K562 (cell line): ENCODE results near the gene FAM117A. TPM values are rescaled to one million over a fixed set of nuclear protein-coding genes. Genes with fewer than 3 reads are reported as not detected.

Experiments
- DACH1 ChIP-seq: fragments of 450-650 bp; IDR thresholded peaks from 2 replicates; pipeline ENCODE4 v1.6.1; 2018; ENCODE audit not compliant: partially characterized antibody
- DMBX1 ChIP-seq: fragments of 250-450 bp; sonication (Bioruptor Pico); IDR thresholded peaks from 2 replicates; pipeline ENCODE4 v1.8.0; 2022; ENCODE audit warnings: inconsistent platforms, mild to moderate bottlenecking, moderate library complexity, borderline replicate concordance
- EP300 ChIP-seq: IDR thresholded peaks from 2 replicates; pipeline ENCODE4 v1.6.1; 2012; ENCODE audit warnings: low read length, improper control_type of control experiment
- FOS ChIP-seq: IDR thresholded peaks from 3 replicates; pipeline ENCODE4 v1.6.1; 2011; ENCODE audit not compliant: insufficient read length; ENCODE audit errors: extremely low read depth
- HDAC8 ChIP-seq: fragments of 450-650 bp; IDR thresholded peaks from 2 replicates; pipeline ENCODE4 v1.6.1; 2016; ENCODE audit warnings: mild to moderate bottlenecking, missing genetic modification characterization, moderate library complexity, missing compliant biosample characterization
- KLF6 ChIP-seq: fragments of 250-450 bp; sonication (Bioruptor Pico); IDR thresholded peaks from 2 replicates; pipeline ENCODE4 v1.4.0; 2020; ENCODE audit warnings: mild to moderate bottlenecking, moderate library complexity, borderline replicate concordance
- MECOM ChIP-seq: fragments of 250-450 bp; sonication (Bioruptor Pico); IDR thresholded peaks from 2 replicates; pipeline ENCODE4 v1.8.0; 2022; ENCODE audit warnings: inconsistent platforms
- MED1 ChIP-seq: sonication (generic); formaldehyde crosslinking; IDR thresholded peaks from 2 replicates; pipeline ENCODE4 v1.8.1; 2023; ENCODE audit warnings: missing genetic modification reagents, borderline replicate concordance
- MLX ChIP-seq, 2 experiments: fragments of 450-650 bp in 1 of 2; sonication (generic) in 1 of 2; formaldehyde crosslinking; conservative IDR thresholded peaks; 2 replicates each; pipeline versions ENCODE4 v1.4.0 to v1.8.1; 2020 to 2022; ENCODE audit warnings: mild to moderate bottlenecking in 1 of 2, missing genetic modification reagents in 1 of 2
- POLR2AphosphoS2 ChIP-seq: IDR thresholded peaks from 2 replicates; pipeline ENCODE4 v1.6.1; 2012; ENCODE audit warnings: low read length, improper control_type of control experiment
- SLC30A9 ChIP-seq: fragments of 250-450 bp; sonication (Bioruptor Pico); IDR thresholded peaks from 2 replicates; pipeline ENCODE4 v1.8.0; 2022; ENCODE audit warnings: mild to moderate bottlenecking, moderate library complexity
- SMAD3 ChIP-seq: fragments of 450-650 bp; formaldehyde crosslinking; conservative IDR thresholded peaks from 2 replicates; pipeline ENCODE4 v1.4.0; 2020; ENCODE audit warnings: mild to moderate bottlenecking
- TCF3 ChIP-seq: sonication (generic); formaldehyde crosslinking; IDR thresholded peaks from 2 replicates; pipeline ENCODE4 v1.4.0; 2020; ENCODE audit warnings: mild to moderate bottlenecking, missing genetic modification reagents
- YBX1 ChIP-seq: fragments of 450-650 bp; IDR thresholded peaks from 2 replicates; pipeline ENCODE4 v1.7.1; 2016; ENCODE audit warnings: mild to moderate bottlenecking
- ZNF12 ChIP-seq: sonication (generic); formaldehyde crosslinking; IDR thresholded peaks from 2 replicates; pipeline ENCODE4 v1.4.0; 2020; ENCODE audit warnings: mild to moderate bottlenecking, missing genetic modification reagents
- ZNF175 ChIP-seq: fragments of 200-800 bp; sonication (Bioruptor generic); IDR thresholded peaks from 2 replicates; pipeline ENCODE4 v1.6.1; 2016; ENCODE audit warnings: low read depth, mild to moderate bottlenecking, missing genetic modification characterization, missing compliant biosample characterization
- ZNF24 ChIP-seq: fragments of 450-650 bp; IDR thresholded peaks from 2 replicates; pipeline ENCODE4 v1.6.1; 2016
- ZSCAN32 ChIP-seq: fragments of 450-650 bp; formaldehyde crosslinking; IDR thresholded peaks from 2 replicates; pipeline ENCODE4 v1.4.0; 2020; ENCODE audit warnings: mild to moderate bottlenecking, moderate library complexity
- polyA plus RNA-seq, 8 experiments: library from polyadenylated mRNA; depleted of rRNA in 4 of 8; stranded (reverse) in 5 of 8; unstranded in 3 of 8; fragments of >200 nt; fragmentation: Nextera tagmentation in 2 of 8; fragmentation: Illumina TruSeq in 1 of 8; extraction: Ambion mirVana in 2 of 8; extraction: Trizol in 1 of 8; gene quantifications; 2 replicates each; pipeline versions ENCODE4 v1.2.1 to v1.2.3, GENCODE V29; 2011 to 2014; ENCODE audit warnings: inconsistent platforms in 1 of 8, missing spikeins in 1 of 8
- total RNA-seq, 7 experiments: library from RNA; depleted of rRNA in 6 of 7; stranded (reverse); fragments of >200 nt in 6 of 7; fragmentation: Illumina TruSeq in 2 of 7; extraction: Trizol in 2 of 7; gene quantifications; 2 replicates each; pipeline versions ENCODE4 v1.2.1 to v1.2.3, GENCODE V29; 2011 to 2021; ENCODE audit warnings: low replicate concordance in 1 of 7
- TF ChIP-seq, protein P1 (sequence below): sonication (generic); formaldehyde crosslinking; IDR thresholded peaks from 2 replicates; pipeline ENCODE4 v1.5.0; 2020; ENCODE audit warnings: missing genetic modification reagents
- TF ChIP-seq, protein P2 (sequence below): fragments of 450-650 bp; IDR thresholded peaks from 2 replicates; pipeline ENCODE4 v1.6.1; 2016; ENCODE audit warnings: mild to moderate bottlenecking
- TF ChIP-seq, protein P3 (sequence below): fragments of 150-350 bp; conservative IDR thresholded peaks from 2 replicates; pipeline ENCODE4 v1.6.1; 2014; ENCODE audit warnings: low read length

Gene FAM117A
- total and polyA plus RNA-seq, 9 of the 15 experiments (the other 6 are each of a cell fraction or from before 2014, with no cell fraction given): 3.1 to 79.7 (median 36.6) TPM

- no peak for TF ChIP-seq SLC30A9 (CRISPR knock-in tag)
- no peak for TF ChIP-seq ZSCAN32 (CRISPR knock-in tag)
- TF ChIP-seq, protein P1, sequence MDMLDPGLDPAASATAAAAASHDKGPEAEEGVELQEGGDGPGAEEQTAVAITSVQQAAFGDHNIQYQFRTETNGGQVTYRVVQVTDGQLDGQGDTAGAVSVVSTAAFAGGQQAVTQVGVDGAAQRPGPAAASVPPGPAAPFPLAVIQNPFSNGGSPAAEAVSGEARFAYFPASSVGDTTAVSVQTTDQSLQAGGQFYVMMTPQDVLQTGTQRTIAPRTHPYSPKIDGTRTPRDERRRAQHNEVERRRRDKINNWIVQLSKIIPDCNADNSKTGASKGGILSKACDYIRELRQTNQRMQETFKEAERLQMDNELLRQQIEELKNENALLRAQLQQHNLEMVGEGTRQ: peak; percentile 89
- no peak for TF ChIP-seq ZNF24
- no peak for TF ChIP-seq HDAC8 (tag)
- TF ChIP-seq, protein P2, sequence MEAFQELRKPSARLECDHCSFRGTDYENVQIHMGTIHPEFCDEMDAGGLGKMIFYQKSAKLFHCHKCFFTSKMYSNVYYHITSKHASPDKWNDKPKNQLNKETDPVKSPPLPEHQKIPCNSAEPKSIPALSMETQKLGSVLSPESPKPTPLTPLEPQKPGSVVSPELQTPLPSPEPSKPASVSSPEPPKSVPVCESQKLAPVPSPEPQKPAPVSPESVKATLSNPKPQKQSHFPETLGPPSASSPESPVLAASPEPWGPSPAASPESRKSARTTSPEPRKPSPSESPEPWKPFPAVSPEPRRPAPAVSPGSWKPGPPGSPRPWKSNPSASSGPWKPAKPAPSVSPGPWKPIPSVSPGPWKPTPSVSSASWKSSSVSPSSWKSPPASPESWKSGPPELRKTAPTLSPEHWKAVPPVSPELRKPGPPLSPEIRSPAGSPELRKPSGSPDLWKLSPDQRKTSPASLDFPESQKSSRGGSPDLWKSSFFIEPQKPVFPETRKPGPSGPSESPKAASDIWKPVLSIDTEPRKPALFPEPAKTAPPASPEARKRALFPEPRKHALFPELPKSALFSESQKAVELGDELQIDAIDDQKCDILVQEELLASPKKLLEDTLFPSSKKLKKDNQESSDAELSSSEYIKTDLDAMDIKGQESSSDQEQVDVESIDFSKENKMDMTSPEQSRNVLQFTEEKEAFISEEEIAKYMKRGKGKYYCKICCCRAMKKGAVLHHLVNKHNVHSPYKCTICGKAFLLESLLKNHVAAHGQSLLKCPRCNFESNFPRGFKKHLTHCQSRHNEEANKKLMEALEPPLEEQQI: no peak
- TF ChIP-seq MECOM (CRISPR knock-in tag): no peak
- no peak for TF ChIP-seq MLX (CRISPR knock-in tag; conservative IDR thresholded peaks at IDR 0.05)
- no peak for TF ChIP-seq KLF6
- TF ChIP-seq TCF3 (CRISPR knock-in tag): no peak
- no peak for TF ChIP-seq MED1 (CRISPR knock-in tag)
- TF ChIP-seq, protein P3, sequence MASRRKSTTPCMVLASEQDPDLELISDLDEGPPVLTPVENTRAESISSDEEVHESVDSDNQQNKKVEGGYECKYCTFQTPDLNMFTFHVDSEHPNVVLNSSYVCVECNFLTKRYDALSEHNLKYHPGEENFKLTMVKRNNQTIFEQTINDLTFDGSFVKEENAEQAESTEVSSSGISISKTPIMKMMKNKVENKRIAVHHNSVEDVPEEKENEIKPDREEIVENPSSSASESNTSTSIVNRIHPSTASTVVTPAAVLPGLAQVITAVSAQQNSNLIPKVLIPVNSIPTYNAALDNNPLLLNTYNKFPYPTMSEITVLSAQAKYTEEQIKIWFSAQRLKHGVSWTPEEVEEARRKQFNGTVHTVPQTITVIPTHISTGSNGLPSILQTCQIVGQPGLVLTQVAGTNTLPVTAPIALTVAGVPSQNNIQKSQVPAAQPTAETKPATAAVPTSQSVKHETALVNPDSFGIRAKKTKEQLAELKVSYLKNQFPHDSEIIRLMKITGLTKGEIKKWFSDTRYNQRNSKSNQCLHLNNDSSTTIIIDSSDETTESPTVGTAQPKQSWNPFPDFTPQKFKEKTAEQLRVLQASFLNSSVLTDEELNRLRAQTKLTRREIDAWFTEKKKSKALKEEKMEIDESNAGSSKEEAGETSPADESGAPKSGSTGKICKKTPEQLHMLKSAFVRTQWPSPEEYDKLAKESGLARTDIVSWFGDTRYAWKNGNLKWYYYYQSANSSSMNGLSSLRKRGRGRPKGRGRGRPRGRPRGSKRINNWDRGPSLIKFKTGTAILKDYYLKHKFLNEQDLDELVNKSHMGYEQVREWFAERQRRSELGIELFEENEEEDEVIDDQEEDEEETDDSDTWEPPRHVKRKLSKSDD: no peak
- TF ChIP-seq ZNF12 (CRISPR knock-in tag): no peak
- peak; percentile 71; the same call in 1 of the 2 replicates for TF ChIP-seq POLR2AphosphoS2
- TF ChIP-seq ZNF175 (CRISPR knock-in tag): no peak
- TF ChIP-seq FOS: peak; percentile 98
- TF ChIP-seq DACH1: no peak
- TF ChIP-seq YBX1: no peak
- TF ChIP-seq SMAD3 (CRISPR knock-in tag): no peak
- TF ChIP-seq EP300: no peak
- TF ChIP-seq DMBX1 (CRISPR knock-in tag): no peak
Observed at GRCh38 chr17:49763735-49764558, at the start of gene FAM117A (continued).
